T-helper 1 cell (primary cell): ENCODE results near the gene CNNM2.

ENCODE experiments used
- DNase-seq, 5 donors: peaks; one replicate each; pipeline ENCODE4 v3.0.0-alpha.2; 2012 to 2020

CNNM2 gene

GRCh38 chr10:103077491-103078308 lies 159.6 kb downstream of the CNNM2 start:
- no peak for DNase-seq

GRCh38 chr10:103078309-103078615 lies 160.2 kb downstream of the CNNM2 start:
- no peak for DNase-seq

DNA sequence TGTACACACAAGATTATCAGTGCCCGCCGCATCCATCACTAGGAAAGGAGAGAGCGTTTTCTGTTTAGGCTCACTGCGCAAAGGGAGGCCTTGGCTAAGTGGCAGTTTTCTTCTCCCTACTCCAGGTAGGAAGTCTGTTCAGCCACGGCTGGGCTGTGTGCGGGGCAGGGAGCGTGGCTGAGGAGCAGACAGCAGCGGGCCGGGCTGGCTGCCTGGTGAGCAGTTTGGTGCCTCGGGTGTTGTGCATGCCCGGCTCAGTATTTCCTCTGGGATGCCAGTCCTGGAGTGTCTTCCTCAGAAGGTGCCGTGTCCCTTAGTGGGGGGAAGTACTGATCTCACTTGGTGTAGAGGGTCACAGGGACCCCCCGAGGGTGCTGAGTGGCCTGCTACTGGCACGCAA lies 160.6 kb downstream of the CNNM2 start:
- DNase-seq: no peak

DNA sequence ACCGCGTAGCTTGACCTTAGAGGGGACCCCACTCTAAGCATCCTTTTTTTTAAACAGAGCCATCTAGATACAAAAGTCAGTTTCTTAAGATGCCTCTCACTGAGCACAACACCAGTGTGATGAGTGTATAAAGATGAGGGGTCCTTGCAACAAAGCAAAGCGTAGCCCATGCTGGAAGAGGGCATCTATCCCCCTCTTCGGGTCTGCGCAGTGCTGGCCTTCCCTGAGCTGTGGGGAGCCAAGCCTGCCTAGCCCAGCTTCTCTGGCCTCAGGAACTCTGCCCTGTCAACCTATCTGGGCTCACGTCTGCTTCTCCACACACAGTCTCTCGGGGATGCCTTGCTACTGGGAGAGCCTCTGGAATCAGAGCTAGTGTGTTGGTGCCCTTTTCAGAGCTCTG lies 161.0 kb downstream of the CNNM2 start:
- DNase-seq: no peak

GRCh38 chr10:103079946-103080345 lies 161.9 kb downstream of the CNNM2 start:
- no peak for DNase-seq

DNA sequence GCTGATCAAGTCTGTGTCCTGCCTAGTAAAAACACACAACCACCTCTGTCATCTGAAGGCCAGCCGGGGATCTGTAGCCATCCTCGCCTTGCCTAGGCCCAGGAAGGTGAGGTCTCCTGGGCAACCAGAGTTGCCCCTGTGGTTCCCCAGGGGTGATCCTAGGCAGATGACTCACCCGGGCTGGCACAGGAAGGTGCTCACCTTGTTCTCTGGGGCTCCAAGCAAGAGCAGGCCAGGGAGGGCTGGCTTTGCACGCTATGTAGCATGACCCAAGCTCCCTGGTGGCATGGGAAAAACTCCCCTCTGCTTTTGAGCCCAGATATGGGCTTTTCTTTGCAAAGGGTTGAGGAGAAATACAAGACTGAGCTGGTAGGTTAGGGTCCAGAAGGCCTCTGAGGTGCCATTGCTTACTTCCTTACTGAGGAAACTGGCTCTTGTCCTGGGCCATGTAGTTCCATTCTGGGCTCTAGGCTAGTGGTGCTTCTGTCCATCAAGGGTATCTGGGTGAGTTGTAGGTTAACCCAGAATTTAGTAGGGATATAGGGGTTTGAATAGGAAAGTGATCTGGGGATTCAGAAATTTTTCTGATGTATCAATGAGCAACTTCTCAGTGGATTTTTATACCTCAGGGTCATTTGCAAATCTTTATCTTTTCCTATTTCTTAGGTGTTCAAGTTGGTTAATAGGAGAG lies 162.9 kb downstream of the CNNM2 start:
- DNase-seq: no peak

GRCh38 chr10:103082683-103083082 lies 164.6 kb downstream of the CNNM2 start:
- no peak for DNase-seq

- DNase-seq: no peak
Measured at GRCh38 chr10:103083266-103083976, 165.3 kb downstream of the CNNM2 start.

DNA sequence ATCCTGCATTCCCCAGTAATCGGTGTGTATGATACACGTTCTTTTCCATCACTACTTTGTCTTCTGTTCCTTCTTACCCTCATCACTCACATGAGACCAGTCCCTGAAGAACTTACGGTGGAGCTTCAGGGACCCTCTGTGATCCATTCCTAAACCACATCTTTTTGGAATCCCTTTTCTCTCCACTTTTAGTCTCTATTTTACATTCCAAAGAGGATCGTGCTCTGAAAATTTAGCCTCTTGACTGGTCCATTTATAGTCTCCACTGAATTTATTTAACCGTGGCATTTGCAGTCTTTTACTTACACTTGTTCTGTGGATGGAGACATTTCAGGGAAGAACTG lies 165.9 kb downstream of the CNNM2 start:
- no peak for DNase-seq

DNA sequence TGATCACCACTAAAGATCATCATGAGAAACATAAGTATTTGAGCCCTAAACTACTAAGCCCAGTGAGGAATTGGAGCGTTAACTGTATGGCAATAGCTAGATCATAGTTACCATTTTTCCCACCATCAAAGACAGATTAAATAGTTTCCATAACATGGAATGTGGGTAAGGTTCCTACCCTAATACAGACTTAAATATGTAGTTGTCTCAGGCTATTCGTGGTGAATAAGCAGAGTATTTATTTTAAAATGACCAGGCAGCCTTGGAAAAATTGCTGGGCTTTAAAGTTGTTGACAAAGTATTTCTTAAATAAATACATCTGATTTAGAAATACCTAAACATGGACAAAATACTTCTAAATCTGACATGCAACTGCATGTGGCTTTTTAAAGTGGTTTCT lies 168.2 kb downstream of the CNNM2 start:
- no peak for DNase-seq

DNA sequence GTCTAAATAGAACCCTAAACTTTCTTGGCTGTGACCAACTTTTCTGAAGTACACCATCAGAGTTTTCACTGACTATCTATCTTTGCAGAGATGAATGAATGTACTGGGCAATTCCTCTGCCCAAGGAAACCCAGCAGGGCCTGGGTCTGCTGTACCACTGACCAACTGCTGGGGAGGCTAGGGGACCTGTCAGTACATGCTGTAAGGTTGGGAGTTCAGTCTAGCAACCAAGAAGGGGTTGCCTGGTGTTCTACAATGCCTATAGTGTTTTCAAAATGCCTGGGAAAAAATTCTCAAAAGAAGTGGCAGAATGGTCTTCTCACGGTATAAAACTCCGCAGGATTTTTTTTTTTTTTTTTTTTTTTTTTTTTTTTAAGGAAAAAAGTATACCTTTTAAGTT lies 168.7 kb downstream of the CNNM2 start:
- DNase-seq: no peak

DNA sequence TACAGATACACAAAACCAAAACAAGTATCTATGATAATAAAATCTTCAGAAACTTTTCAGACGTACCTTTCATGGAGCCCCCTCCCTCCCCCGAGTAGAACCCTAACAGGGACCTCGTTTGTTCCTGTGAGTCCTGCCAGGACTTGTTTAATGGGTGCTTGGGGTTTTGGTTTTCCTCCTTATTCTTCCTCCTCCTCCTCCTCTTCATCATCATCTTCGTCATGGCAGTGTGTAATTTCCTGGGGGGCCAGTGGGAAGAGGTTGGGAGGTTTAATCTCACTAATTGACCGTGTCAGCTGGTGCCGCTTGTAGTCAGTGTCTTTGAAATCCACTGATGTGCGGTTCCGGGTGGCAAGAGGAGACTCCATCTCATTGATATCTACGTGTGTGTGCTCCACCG lies 171.4 kb downstream of the CNNM2 start:
- no peak for DNase-seq

- no peak for DNase-seq
Measured at GRCh38 chr10:103090911-103091310, 172.8 kb downstream of the CNNM2 start.

DNA sequence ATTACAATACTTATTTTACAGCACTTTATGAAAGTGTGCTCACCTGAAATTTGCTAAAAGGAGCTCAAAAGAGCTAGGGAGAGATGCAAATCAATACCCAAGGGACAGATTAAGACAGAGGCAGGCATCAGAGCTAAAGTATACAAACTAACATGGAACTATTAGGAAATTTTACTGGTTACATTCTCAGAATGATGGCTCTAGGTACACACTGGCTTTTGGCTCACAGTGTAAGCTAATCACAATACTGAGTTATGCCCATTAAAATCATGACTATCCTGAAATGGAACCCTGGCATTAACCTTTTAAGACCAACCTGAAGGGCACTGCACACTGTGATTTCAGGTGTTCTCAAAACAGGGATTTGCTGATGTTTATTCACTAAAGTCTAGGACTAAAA lies 176.9 kb downstream of the CNNM2 start:
- DNase-seq: no peak

DNA sequence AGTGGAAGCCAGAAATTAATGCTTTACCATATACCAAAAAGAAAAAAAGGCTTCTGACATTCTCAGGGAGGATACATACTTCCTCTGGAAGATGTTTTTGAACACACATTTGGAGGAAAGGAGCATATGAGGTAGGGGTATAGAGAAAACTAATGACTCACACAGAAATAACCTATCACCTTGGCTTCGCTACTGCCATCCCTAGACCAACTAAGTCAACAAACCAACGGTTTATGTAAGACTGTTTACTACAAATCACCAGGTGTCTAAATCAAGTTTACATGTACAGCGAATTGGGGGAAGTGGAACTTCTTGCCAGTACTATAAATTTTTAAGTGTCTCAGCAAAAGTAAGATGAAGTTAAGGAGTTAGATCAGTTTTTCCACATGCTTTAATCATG lies 178.0 kb downstream of the CNNM2 start:
- DNase-seq: no peak

DNA sequence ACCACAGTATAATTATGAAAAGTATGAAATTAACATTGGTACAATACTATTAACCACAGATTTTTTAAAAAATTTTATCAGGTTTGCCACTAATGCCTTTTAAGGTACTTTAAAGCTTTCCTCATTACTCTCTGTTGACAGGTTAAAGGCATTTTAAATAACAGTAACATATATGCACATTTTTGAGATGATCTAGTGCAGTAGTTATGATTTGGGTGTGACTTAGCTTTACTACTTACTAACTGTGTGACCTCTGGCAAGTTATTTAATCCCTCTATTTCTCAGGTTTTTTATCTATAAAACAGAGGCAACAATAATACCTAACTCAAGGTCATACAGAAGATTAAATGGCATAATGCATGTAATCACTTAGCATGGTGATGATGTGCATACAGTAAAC lies 180.1 kb downstream of the CNNM2 start:
- no peak for DNase-seq

GRCh38 chr10:103100620-103101019 lies 182.5 kb downstream of the CNNM2 start:
- no peak for DNase-seq

- no peak for DNase-seq
Measured at GRCh38 chr10:103102195-103102594, 184.1 kb downstream of the CNNM2 start.

- no peak for DNase-seq
Measured at GRCh38 chr10:103103989-103104388, 185.9 kb downstream of the CNNM2 start.

DNA sequence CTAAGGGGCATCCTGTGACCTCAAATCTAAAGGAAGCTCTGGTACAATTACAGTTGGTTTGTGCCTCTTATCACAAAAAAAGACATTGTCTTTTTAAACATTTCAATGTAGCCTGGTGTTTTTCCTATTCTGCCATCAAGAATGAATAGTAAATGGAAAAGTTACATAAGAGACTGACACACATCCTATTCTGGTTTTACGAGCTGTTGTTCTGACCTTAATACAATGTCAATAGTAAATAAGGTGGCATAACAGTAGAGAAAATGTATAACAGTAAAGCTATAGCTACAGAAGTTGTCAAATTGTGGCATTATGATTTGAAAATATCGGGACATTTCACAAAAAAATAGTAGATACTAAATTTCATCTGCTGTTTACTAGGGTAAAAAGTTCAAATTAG lies 186.6 kb downstream of the CNNM2 start:
- no peak for DNase-seq

GRCh38 chr10:103105462-103105861 lies 187.4 kb downstream of the CNNM2 start:
- DNase-seq: no peak

DNA sequence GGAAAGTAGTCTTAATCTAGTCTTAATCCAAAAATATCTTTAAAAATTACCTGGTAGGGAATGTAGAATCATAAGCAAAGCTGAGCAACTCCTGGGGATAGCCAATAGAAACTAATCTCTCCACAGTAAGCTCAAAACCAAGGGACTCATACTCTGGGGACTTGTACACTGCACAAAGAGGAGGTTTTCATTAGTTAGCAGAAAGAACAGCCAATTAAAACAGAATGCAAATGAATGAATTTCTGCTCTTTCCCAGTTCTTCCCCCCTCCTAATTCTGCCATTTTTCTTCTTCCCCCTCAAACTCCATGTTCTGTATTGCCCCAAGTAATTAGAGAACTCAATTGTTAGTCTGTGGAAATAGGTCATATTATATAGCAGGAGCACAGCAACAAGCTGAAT lies 188.4 kb downstream of the CNNM2 start:
- DNase-seq: no peak

GRCh38 chr10:103109821-103110220 lies 191.7 kb downstream of the CNNM2 start:
- DNase-seq: no peak

DNA sequence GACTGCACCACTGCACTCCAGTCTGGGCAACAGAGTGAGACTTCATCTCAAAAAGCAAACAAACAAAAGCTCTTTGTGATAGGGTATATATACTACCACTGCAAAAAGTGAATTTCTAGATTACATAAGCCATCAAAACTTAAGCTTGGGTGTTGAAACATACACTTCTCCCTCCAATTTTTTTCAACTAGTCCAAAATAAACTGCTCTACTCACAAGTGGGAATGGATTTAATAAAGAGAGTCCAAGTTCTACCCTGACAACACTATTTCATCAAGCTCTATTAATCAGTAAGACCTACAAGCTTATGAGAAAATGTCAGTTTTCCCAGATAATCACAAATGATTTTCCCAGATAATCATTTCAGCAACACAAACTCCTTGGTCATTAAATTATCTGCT lies 192.3 kb downstream of the CNNM2 start:
- no peak for DNase-seq
